T follicular helper cell (primary cell): ENCODE results near the gene STEAP3.

Experiments used
- DNase-seq: peaks from one replicate; pipeline ENCODE4 v3.0.0-alpha.2; 2020; ENCODE audit warnings: low read depth

Gene STEAP3

DNA sequence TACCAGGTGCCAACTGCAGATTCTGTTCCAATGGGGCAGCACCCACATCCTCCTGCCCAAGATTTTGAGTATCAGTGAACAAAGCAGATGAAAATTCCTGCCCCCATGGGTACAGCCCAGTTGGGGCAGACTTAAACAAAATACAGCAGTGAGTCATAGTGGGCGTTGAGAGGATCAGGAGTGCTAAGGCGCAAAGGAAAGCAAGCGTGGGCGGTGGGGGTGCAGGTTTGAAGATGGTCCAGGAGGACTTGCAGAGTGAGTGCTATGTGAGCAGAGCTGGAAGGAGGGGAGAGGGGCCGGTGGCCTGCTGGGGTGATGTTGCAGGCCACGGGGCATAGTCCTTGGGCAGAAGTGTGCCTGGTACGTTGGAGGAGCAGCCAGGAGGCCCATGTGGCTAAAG, 24.7 kb downstream of the STEAP3 start:
- no peak for DNase-seq

- no peak for DNase-seq
Observed at GRCh38 chr2:119248751-119249150, 25.1 kb downstream of the STEAP3 start.

DNA sequence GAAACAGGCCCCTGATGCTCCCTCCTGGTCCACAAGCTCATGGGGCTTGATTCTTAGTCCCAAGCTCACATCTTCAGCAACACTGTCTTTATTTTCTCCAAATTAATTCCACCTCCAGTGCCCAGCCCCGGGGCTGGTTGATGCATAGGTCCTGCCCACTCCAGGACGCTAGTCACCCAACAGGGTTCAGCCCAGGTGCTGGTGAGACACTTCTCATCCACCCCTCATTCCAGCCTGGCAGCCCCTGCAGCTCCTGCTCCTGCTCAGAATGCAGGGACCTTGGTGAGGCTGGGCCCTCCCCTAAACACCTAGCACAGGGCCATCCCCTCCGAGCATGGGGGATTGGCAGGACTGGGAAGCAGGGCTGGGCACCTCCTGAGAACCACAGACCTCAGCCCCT, 25.7 kb downstream of the STEAP3 start:
- no peak for DNase-seq

DNA sequence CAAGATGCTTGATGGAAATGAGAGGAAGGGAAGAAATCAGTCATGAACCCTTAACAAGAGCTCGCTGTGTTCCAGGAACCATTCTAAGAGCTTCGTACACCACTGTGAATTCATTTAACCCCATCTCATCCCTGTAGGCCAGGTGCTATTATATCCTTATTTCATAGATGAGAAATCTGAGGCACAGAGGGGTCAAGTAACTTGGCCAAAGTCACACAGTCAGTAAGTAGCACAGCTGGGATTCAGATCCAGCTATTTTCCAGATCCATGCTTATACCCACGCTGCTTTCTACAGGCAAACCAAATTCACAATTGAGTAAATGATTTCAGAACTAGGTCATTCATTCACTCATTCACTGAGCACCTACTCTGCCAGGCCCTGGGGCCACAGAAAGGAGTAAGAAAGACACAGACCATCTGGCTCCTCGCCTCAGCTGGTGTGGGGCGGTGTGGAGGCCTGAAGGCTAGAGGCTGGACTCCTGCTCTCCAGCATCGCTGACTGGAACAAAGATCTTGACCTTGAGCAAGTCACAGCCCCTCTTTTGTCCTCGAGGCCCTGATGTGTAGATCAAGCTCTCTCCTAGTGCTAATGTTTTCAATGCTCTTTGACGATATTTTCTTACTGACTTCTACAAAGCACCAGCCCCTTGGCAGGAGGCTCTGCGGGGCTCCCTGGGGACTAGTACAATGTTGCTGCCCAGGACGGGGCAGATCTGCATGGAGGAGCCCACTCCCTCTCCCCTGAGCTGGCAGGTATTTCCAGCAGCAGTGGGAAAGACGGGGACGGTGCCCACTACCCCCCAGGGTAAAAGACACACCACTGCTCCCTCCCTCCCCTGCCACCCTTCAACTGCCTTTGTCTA, 26.5 kb downstream of the STEAP3 start:
- no peak for DNase-seq

- no peak for DNase-seq
Observed at GRCh38 chr2:119250718-119251290, 27.2 kb downstream of the STEAP3 start.

GRCh38 chr2:119251652-119252051, 28.0 kb downstream of the STEAP3 start:
- no peak for DNase-seq

GRCh38 chr2:119252186-119253113, 28.8 kb downstream of the STEAP3 start:
- no peak for DNase-seq

DNA sequence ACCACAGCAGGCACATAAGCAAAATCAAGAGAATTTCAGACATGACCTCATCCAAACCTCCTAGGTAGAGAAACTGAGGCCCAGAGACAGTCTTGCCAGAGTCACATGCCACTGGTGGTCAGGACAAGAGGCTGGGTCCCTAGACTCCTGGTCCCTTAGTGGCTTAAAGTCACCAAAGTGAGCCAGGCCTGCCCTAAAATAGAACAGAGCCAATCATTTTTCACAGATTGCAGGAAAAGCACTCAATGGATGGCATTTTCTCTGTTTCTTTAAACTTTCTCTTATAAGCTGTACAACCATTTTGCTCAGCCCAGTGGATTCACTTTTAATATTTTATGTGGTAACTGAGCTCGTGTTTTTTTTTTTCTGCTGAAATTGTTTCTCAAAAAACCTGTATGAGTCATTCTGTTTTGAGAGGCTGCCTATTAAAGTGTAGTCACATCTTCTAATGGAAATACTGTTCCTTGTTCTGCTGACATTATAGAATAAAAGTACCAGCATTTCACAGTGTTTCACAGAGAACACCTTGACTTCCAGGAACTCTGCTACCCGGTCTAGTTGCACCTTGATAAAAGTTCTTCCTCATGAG, 29.6 kb downstream of the STEAP3 start:
- no peak for DNase-seq

- no peak for DNase-seq
Observed at GRCh38 chr2:119253760-119254600, 30.3 kb downstream of the STEAP3 start.

- no peak for DNase-seq
Observed at GRCh38 chr2:119254601-119255080, 31.0 kb downstream of the STEAP3 start.

DNA sequence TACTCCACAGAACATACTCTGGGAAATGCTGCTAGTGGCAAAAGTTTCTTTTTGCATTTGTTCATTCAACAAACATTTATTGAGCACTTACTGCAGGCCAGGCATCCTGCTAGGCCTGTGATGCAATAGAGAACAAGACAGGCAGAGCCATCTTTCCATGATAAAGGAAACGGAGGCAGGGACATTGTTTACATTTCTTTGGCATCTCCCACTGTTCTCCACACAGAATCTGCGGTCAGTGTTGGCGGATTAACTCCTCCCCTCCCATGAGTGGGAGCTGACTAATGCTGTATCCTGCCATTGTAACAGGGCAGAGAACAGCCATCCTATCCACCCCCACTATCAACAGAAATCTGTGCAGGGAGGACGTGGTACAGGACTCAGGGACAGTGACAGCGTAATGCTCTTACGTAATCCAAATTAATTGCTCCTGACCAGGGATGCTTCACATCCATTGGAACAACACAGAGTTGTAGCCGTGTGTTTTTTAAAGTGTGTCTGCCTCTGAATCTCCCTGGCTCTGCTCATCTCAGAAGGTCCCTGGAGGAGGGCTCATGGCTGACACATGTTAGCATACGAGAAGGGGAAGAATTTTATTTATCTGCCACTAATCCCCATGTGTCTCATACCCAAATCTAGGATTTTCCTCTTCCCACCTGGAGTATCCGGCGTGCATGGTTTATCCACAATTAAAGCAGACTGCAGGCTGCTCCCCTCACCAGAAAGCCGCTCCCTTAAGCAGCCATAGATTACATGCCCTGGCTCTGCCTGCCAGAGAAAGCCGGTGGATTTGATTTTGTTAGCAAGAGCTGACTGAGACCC, 32.3 kb downstream of the STEAP3 start:
- no peak for DNase-seq

DNA sequence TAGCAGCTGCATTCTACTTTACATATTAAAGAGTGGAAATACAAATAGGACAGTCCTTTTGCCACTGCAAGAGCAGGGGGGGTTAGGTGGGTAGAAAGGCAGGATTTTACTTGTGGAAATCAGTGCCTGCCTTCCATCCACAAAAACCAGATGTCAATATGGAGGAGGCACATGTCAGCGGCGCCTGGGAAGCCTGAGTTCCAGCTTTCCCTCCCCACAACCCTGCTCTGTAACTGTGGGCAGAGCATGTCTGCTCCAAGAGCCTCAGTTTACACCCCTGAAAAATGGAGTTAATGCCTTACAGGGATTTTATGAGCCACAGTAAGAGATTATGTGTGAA, 32.9 kb downstream of the STEAP3 start:
- DNase-seq = no peak

GRCh38 chr2:119257198-119257597, 33.6 kb downstream of the STEAP3 start:
- DNase-seq = no peak

DNA sequence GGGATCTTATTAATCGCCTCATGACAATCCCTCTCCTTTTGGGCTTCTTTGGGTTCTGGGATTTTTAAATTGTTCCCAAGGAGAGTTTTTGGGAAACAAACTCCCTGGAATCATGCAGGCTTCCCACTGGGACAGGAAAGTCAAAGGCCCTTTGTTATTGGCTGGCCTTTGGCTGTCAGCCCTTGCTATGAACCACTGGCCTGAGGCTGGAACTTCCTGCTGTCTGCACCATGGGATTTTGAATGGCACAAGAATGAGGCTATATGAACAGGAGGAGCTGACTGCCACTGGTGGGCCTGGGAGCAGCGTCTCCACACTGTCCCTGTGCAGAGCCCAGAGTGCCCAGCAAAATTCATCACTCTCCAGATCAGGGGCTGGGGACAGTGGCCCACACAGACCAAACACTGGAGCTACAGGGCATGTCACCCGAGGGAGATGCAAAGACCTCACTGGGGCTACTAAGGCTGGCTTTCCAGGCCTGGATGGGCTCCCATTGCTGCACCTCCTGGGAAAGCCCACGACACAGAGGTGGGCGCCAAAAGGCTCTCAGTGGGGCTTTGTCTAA, 35.7 kb downstream of the STEAP3 start:
- no peak for DNase-seq

GRCh38 chr2:119260646-119261492, 37.2 kb downstream of the STEAP3 start:
- DNase-seq = no peak

- no peak for DNase-seq
Observed at GRCh38 chr2:119261493-119262225, 38.0 kb downstream of the STEAP3 start.

DNA sequence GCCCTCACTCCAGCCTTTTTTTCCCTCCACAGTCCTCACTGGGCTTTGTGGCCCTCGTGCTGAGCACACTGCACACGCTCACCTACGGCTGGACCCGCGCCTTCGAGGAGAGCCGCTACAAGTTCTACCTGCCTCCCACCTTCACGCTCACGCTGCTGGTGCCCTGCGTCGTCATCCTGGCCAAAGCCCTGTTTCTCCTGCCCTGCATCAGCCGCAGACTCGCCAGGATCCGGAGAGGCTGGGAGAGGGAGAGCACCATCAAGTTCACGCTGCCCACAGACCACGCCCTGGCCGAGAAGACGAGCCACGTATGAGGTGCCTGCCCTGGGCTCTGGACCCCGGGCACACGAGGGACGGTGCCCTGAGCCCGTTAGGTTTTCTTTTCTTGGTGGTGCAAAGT, 39.4 kb downstream of the STEAP3 start:
- DNase-seq = no peak

GRCh38 chr2:119263656-119264055, 40.0 kb downstream of the STEAP3 start:
- no peak for DNase-seq
